SU-DHL-6 (cell line): ENCODE data around the gene HTT.

Experiments
- EZH2phosphoT487 ChIP-seq: fragments of 200-600 bp; sonication (generic), shearing (Covaris generic); conservative IDR thresholded peaks from 2 replicates; pipeline ENCODE4 v1.6.1; 2018; ENCODE audit warnings: mild to moderate bottlenecking, antibody characterized with exemption, low read length, moderate library complexity, mixed read lengths
- TF ChIP-seq, protein P1 (sequence below): fragments of 200-600 bp; sonication (generic); IDR thresholded peaks from one replicate; pipeline ENCODE4 v1.5.1; 2017; ENCODE audit warnings: antibody characterized with exemption, mild to moderate bottlenecking, low read length, moderate library complexity; ENCODE audit not compliant: insufficient read depth, poor library complexity, severe bottlenecking

- no peak for TF ChIP-seq EZH2phosphoT487
- TF ChIP-seq, protein P1, sequence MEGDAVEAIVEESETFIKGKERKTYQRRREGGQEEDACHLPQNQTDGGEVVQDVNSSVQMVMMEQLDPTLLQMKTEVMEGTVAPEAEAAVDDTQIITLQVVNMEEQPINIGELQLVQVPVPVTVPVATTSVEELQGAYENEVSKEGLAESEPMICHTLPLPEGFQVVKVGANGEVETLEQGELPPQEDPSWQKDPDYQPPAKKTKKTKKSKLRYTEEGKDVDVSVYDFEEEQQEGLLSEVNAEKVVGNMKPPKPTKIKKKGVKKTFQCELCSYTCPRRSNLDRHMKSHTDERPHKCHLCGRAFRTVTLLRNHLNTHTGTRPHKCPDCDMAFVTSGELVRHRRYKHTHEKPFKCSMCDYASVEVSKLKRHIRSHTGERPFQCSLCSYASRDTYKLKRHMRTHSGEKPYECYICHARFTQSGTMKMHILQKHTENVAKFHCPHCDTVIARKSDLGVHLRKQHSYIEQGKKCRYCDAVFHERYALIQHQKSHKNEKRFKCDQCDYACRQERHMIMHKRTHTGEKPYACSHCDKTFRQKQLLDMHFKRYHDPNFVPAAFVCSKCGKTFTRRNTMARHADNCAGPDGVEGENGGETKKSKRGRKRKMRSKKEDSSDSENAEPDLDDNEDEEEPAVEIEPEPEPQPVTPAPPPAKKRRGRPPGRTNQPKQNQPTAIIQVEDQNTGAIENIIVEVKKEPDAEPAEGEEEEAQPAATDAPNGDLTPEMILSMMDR: no peak
Observed at GRCh38 chr4:3263876-3264193, 189.4 kb downstream of the HTT start.
